ENCODE results near the gene GPR33. TPM values are rescaled to one million over a fixed set of nuclear protein-coding genes. Genes with fewer than 3 reads are reported as not detected.

Gene GPR33
- total and polyA plus RNA-seq, 8 donors = not detected

DNA sequence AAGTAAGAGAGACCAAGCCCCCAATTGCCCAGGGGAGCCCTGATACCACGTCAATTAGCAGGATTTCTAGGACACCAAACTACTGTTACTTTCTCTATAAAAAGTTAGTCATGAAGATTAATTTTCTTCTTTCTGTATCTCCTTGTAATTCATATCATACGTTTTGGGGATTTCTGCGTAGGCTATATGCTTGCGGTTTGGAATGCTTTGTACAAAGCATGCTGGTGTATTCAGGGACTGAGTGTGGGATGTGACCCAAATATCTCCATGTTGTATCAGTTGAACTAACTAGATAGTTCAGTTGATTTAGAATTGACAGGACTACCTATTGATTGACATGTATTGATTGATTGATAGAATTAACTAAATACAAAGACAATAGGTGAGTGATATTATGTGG, 7.7 kb downstream of the GPR33 start:
- intact Hi-C loops (cut with DNase I) = no loop called here

DNA sequence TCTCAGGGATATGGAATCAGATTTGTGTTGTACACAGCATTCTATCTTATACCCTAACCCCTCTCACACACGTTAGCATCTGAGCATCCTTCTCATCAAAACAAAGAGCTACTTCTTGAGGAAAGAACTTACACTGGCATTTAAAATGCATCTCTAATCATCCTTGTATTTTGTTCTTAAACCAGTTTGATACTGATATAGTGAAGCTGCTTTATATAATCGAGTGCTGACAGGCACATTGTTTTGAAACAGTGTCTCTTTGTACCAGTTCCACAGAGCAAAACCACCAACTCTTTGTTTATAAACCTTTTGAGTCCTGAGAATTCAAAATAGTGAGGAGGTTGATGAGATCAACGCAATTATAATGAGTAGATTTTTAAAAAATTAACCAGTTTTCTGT, 8.8 kb downstream of the GPR33 start:
- H3K27me3 ChIP-seq = no peaks in the 10 kb centered on the region
- no peak for ATAC-seq
- no peaks in the 10 kb centered on the region for H3K9me3 ChIP-seq
- no peak for DNase-seq
- no peaks in the 10 kb centered on the region for H3K36me3 ChIP-seq
- no peaks in the 10 kb centered on the region for H3K4me1 ChIP-seq
- TF ChIP-seq, protein P1, sequence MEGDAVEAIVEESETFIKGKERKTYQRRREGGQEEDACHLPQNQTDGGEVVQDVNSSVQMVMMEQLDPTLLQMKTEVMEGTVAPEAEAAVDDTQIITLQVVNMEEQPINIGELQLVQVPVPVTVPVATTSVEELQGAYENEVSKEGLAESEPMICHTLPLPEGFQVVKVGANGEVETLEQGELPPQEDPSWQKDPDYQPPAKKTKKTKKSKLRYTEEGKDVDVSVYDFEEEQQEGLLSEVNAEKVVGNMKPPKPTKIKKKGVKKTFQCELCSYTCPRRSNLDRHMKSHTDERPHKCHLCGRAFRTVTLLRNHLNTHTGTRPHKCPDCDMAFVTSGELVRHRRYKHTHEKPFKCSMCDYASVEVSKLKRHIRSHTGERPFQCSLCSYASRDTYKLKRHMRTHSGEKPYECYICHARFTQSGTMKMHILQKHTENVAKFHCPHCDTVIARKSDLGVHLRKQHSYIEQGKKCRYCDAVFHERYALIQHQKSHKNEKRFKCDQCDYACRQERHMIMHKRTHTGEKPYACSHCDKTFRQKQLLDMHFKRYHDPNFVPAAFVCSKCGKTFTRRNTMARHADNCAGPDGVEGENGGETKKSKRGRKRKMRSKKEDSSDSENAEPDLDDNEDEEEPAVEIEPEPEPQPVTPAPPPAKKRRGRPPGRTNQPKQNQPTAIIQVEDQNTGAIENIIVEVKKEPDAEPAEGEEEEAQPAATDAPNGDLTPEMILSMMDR (IDR thresholded peaks at IDR 0.05) = no peak
- H3K4me3 ChIP-seq = no peak overlapping the region
- H3K27ac ChIP-seq = no peak overlapping the region
- intact Hi-C loops (cut with DNase I) = no loop called here

More for the DNA sequence above, 7.7 kb downstream of the GPR33 start:
- TF ChIP-seq, protein P1 (IDR thresholded peaks at IDR 0.05) = no peak
- H3K4me1 ChIP-seq = no peaks in the 10 kb centered on the region
- no peak overlapping the region for H3K4me3 ChIP-seq
- no peaks in the 10 kb centered on the region for H3K36me3 ChIP-seq
- no peaks in the 10 kb centered on the region for H3K27me3 ChIP-seq
- H3K27ac ChIP-seq = no peak overlapping the region
- no peaks in the 10 kb centered on the region for H3K9me3 ChIP-seq
- no peak for ATAC-seq
- no peak for DNase-seq

DNA sequence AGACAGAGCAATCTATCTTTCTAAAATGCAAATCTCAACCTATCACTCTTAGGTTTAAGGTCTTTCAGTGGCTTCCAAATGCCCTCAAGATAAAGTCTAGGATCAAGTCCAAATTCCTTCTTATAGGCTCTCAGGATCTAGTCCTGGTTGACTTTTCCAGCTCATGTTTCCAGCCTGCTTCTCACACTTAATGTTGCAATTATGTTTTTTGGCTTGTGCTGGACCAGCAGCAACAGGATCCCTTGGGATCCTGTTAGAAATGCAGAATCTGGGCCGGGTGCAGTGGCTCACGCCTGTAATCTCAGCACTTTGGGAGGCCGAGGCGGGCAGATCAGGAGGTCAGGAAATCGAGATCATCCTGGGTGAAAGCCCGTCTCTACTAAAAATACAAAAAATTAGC, 10.6 kb downstream of the GPR33 start:
- no peak for ATAC-seq
- Histone ChIP-seq H3K27ac (no peak overlapping the region), H3K36me3 (no peaks in the 10 kb centered on the region), H3K4me3 (no peak overlapping the region), H3K9me3 (no peaks in the 10 kb centered on the region), H3K4me1 (no peaks in the 10 kb centered on the region), H3K27me3 (no peaks in the 10 kb centered on the region)
- intact Hi-C loops (cut with DNase I) = no loop called here
- TF ChIP-seq, protein P1 (IDR thresholded peaks at IDR 0.05) = no peak
- DNase-seq = no peak

DNA sequence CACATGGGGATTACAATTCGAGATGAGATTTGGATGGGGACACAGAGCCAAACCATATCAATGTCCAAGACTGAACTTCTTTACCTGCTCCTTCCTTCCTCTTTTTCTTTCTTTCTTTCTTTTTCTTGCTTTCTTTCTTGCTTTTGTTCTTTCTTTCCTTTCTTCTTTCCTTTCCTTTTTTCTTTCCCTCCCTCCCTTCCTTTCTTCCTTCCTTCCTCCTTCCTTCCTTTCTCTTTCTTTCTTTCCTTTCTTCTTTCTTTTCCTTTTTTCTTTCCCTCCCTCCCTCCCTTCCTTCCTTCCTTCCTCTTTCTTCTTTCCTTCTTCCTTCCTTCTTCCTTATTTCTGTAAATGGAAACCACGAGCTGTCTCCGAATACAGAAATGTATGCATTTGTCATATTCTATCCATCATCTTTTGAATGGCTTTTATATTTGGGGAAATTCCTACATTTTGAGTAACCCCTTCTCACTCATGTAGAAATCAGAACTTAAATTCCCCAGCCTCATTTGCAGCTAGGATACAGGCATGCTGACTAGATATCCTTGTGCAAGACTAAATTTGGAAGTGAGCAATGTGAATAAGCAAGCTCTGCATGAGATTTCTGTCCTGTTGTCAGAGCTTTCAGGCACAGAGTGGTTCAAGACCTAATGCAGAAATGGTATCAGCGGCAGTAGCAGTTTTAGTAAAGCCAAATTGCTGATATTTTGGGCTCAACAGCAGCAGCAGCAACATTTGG, 11.5 kb downstream of the GPR33 start:
- H3K36me3 ChIP-seq = no peaks in the 10 kb centered on the region
- no peak overlapping the region for H3K4me3 ChIP-seq
- no peak for DNase-seq
- no peak for ATAC-seq
- no peaks in the 10 kb centered on the region for H3K27me3 ChIP-seq
- H3K4me1 ChIP-seq = no peaks in the 10 kb centered on the region
- H3K27ac ChIP-seq = no peak overlapping the region
- intact Hi-C loops (cut with DNase I) = no loop called here
- TF ChIP-seq, protein P1 (IDR thresholded peaks at IDR 0.05) = no peak
- no peaks in the 10 kb centered on the region for H3K9me3 ChIP-seq

DNA sequence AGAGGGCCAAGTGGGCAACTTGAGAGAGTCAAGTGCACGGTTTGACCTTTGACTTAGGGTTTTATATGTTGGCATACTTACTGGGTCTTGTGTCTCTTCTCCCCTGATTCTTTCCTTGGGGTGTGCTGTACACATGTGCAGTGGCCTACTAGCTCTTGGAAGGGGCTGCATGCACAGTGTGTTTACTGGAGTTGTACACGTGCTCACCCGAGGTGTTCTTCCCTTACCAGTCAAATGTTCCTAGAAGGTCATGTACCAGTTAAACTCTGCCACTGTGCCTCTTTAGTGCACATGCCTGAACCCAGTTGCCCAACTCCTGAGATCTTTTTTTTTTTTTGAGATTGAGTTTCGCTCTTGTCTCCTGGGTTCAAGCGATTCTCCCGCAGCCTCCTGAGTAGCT, 21.3 kb downstream of the GPR33 start:
- Histone ChIP-seq H3K27ac (no peak overlapping the region), H3K27me3 (no peaks in the 10 kb centered on the region), H3K4me1 (no peaks in the 10 kb centered on the region), H3K36me3 (no peaks in the 10 kb centered on the region), H3K9me3 (no peaks in the 10 kb centered on the region), H3K4me3 (no peak overlapping the region)
- TF ChIP-seq, protein P1 (IDR thresholded peaks at IDR 0.05) = no peak
- ATAC-seq (no peak), DNase-seq (no peak)
- intact Hi-C loops (cut with DNase I) = no loop called here

Measured in left lung (tissue), 10 donors.